ENCODE measurements around the gene GNB4.

Gene GNB4

DNA sequence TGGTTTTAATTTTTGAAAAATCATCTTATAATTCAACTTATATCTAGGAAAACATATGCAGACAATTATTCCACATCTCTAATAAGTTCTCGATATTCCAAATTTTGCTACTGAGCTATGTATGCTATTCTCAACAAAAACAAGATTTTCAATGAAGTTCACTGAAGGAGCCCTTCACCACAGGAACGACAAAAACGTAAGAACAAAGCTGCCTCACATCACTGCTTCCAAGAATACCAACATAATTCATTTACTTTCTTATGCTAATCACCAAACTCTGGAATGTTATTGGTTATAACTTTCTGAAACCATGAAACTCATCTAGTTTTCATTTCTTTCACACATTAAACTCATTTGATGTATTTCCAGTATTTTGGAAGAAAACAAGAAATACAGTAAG, 49.7 kb downstream of the GNB4 start:
- DNase-seq (ENCODE audit: low read depth): no peak
- TF ChIP-seq CTCF (IDR thresholded peaks at IDR 0.05; ENCODE audit: control insufficient read depth, insufficient read depth, low read depth, low read length, missing control alignments): no peak

DNA sequence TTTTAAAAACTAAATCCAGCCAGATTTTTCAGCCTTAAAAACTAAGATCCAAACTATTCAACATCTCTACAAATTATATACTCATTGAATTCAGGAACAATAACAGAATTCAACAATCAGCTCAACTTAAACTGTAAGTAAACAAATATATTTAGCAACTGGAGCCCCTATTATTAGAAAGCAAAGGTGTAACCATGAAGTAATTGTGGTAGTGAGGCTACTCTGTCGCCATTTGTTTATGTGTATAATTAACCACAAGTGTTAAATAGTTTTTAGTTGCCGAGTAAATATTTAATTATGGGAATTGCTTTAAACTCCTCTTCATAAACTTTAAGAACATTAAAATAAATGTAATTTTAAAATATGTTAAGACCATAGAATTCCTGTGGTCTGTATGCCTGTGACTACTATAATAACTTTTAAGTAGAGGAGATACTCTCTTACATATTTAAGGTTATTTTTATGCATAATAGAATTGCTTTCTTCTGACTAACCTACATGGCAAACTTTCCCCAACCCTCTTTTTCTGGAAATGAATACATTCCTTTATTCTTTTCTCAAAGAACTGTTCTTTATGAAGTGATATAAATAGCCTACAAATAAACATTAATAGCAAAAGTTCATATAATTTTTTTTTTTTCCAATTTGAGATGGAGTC, 52.6 kb downstream of the GNB4 start:
- peak; percentile 20 for DNase-seq (ENCODE audit: low read depth)
- no peak for TF ChIP-seq CTCF (IDR thresholded peaks at IDR 0.05; ENCODE audit: control insufficient read depth, insufficient read depth, low read depth, low read length, missing control alignments)
- H3K4me3 ChIP-seq (ENCODE audit: control insufficient read depth, low read depth, low read length): no peak overlapping the region

More for the DNA sequence above, 49.7 kb downstream of the GNB4 start:
- no peak overlapping the region for H3K4me3 ChIP-seq (ENCODE audit: control insufficient read depth, low read depth, low read length)

GRCh38 chr3:179391906-179392305, 59.4 kb downstream of the GNB4 start:
- no peak for DNase-seq (ENCODE audit: low read depth)
- no peak for TF ChIP-seq CTCF (IDR thresholded peaks at IDR 0.05; ENCODE audit: control insufficient read depth, insufficient read depth, low read depth, low read length, missing control alignments)
- no peak overlapping the region for H3K4me3 ChIP-seq (ENCODE audit: control insufficient read depth, low read depth, low read length)

- DNase-seq (ENCODE audit: low read depth): no peak
- TF ChIP-seq CTCF (IDR thresholded peaks at IDR 0.05; ENCODE audit: control insufficient read depth, insufficient read depth, low read depth, low read length, missing control alignments): no peak
- H3K4me3 ChIP-seq (ENCODE audit: control insufficient read depth, low read depth, low read length): no peak overlapping the region
Measured at GRCh38 chr3:179376474-179376873, 74.8 kb downstream of the GNB4 start.

- H3K4me3 ChIP-seq (ENCODE audit: control insufficient read depth, low read depth, low read length): no peak overlapping the region
- TF ChIP-seq CTCF (IDR thresholded peaks at IDR 0.05; ENCODE audit: control insufficient read depth, insufficient read depth, low read depth, low read length, missing control alignments): no peak
- DNase-seq (ENCODE audit: low read depth): no peak
Measured at GRCh38 chr3:179375091-179375999, 75.9 kb downstream of the GNB4 start.

DNA sequence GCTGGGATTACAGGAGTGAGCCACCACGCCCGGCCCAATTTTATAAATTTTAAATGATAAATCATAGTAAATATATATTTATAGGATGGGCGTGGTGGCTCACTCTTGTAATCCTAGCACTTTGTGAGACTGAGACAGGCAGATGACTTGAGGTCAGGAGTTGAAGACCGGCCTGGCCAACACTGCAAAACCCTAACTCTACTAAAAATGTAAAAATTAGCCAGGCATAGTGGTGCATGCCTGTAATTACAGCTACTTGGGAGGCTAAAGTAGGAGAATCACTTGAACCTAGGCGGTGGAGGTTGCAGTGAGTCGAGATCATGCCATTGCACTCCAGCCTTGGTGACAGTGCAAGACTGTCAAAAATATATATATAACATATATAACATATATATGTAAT, 77.3 kb downstream of the GNB4 start:
- DNase-seq (ENCODE audit: low read depth): no peak
- H3K4me3 ChIP-seq (ENCODE audit: control insufficient read depth, low read depth, low read length): no peak overlapping the region
- no peak for TF ChIP-seq CTCF (IDR thresholded peaks at IDR 0.05; ENCODE audit: control insufficient read depth, insufficient read depth, low read depth, low read length, missing control alignments)
